Mesothelial cell of epicardium (in vitro differentiated cells): ENCODE results near the gene RPS10. TPM values are rescaled to one million over a fixed set of nuclear protein-coding genes. Genes with fewer than 3 reads are reported as not detected.

ENCODE experiments used
- DNase-seq, 2 experiments: peaks; one replicate each; pipeline ENCODE4 v3.0.0; 2021; ENCODE audit warnings: low spot score in 2 of 2; ENCODE audit not compliant: unreplicated experiment in 2 of 2
- H3K27ac Mint-ChIP-seq: 2 replicates; pipeline ENCODE4 v1.8.0; 2021; ENCODE audit warnings: mixed read lengths
- H3K27me3 Mint-ChIP-seq: 2 replicates; pipeline ENCODE4 v1.8.0; 2021; ENCODE audit warnings: low read depth, mixed read lengths
- H3K36me3 Mint-ChIP-seq: 2 replicates; pipeline ENCODE4 v1.8.0; 2021; ENCODE audit warnings: mixed read lengths
- H3K4me1 Mint-ChIP-seq: 2 replicates; pipeline ENCODE4 v1.8.0; 2021; ENCODE audit warnings: mixed read lengths
- H3K4me3 Mint-ChIP-seq: 2 replicates; pipeline ENCODE4 v1.8.0; 2021; ENCODE audit warnings: mild to moderate bottlenecking, moderate library complexity, mixed read lengths
- H3K9me3 Mint-ChIP-seq: 2 replicates; pipeline ENCODE4 v1.8.0; 2021; ENCODE audit warnings: mixed read lengths
- total RNA-seq: library from RNA; stranded (reverse); gene quantifications from 3 replicates; pipeline ENCODE4 v1.2.1, GENCODE V29; 2021
- TF ChIP-seq, protein P1 (sequence below): fragments of 200-600 bp; sonication (generic); IDR thresholded peaks from one replicate; pipeline ENCODE4 v1.5.0; 2021; ENCODE audit warnings: antibody characterized with exemption; ENCODE audit not compliant: unreplicated experiment

RPS10 gene
- total RNA-seq, 1 donor from 2014 or later, result 1,317 TPM

GRCh38 chr6:34447386-34447785, 21.5 kb upstream of the RPS10 start:
- Mint-ChIP-seq H3K27me3 (no peaks in the 10 kb centered on the region), H3K4me1 (peaks cover 5% of the 10 kb centered on the region), H3K9me3 (peaks cover 5% of the 10 kb centered on the region), H3K27ac (no peak overlapping the region), H3K4me3 (no peak overlapping the region), H3K36me3 (no peaks in the 10 kb centered on the region)
- TF ChIP-seq, protein P1, sequence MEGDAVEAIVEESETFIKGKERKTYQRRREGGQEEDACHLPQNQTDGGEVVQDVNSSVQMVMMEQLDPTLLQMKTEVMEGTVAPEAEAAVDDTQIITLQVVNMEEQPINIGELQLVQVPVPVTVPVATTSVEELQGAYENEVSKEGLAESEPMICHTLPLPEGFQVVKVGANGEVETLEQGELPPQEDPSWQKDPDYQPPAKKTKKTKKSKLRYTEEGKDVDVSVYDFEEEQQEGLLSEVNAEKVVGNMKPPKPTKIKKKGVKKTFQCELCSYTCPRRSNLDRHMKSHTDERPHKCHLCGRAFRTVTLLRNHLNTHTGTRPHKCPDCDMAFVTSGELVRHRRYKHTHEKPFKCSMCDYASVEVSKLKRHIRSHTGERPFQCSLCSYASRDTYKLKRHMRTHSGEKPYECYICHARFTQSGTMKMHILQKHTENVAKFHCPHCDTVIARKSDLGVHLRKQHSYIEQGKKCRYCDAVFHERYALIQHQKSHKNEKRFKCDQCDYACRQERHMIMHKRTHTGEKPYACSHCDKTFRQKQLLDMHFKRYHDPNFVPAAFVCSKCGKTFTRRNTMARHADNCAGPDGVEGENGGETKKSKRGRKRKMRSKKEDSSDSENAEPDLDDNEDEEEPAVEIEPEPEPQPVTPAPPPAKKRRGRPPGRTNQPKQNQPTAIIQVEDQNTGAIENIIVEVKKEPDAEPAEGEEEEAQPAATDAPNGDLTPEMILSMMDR, result no peak
- DNase-seq, result no peak

- TF ChIP-seq, protein P1, result no peak
- Mint-ChIP-seq H3K36me3 (no peaks in the 10 kb centered on the region), H3K27me3 (no peaks in the 10 kb centered on the region), H3K27ac (no peak overlapping the region), H3K9me3 (no peaks in the 10 kb centered on the region), H3K4me3 (no peak overlapping the region), H3K4me1 (peaks cover 5% of the 10 kb centered on the region)
- no peak for DNase-seq
Observed at GRCh38 chr6:34445313-34445860, 19.5 kb upstream of the RPS10 start.

- H3K27ac Mint-ChIP-seq, result no peak overlapping the region
- no peaks in the 10 kb centered on the region for H3K27me3 Mint-ChIP-seq
- H3K4me3 Mint-ChIP-seq, result no peak overlapping the region
- no peaks in the 10 kb centered on the region for H3K4me1 Mint-ChIP-seq
- DNase-seq, result no peak
- no peaks in the 10 kb centered on the region for H3K36me3 Mint-ChIP-seq
- TF ChIP-seq, protein P1, result no peak
- peaks cover 6% of the 10 kb centered on the region for H3K9me3 Mint-ChIP-seq
Observed at GRCh38 chr6:34441526-34441925, 15.7 kb upstream of the RPS10 start.

DNA sequence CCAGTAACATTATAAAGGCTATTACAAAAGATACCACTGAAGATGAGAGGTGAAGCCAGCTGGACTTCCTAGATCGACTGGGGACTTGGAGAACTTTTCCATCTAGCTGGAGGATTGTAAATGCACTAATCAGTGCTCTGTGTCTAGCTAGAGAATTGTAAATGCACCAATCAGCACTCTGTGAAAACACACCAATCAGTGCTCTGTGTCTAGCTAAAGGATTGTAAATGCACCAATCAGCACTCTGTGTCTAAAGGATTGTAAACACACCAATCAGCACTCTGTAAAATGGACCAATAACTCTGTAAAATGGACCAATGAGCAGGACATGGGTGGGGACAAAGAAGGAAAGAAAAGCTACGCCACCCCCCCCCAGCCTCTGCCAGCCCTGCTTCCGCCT, 13.6 kb upstream of the RPS10 start:
- Mint-ChIP-seq H3K4me3 (no peak overlapping the region), H3K9me3 (peaks cover 6% of the 10 kb centered on the region), H3K36me3 (no peaks in the 10 kb centered on the region), H3K27me3 (no peaks in the 10 kb centered on the region), H3K27ac (no peak overlapping the region), H3K4me1 (no peaks in the 10 kb centered on the region)
- no peak for DNase-seq
- TF ChIP-seq, protein P1, result no peak

DNA sequence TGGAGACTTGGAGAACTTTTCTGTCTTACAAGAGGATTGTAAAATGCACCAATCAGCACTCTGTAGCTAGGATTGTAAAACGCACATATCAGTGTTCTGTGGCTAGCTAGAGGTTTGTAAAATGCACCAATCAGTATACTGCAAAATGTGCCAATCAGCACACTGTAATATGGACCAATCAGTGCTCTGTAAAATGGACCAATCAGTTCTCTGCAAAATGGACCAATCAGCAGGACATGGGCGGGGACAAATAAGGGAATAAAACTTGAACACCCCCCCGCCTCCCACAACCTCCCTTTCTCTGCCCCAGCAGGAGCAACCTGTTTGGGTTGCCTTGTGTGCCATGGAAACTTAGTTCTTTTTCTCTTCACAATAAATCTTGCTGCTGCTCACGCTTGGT, 12.8 kb upstream of the RPS10 start:
- H3K36me3 Mint-ChIP-seq, result no peaks in the 10 kb centered on the region
- H3K4me3 Mint-ChIP-seq, result no peak overlapping the region
- no peak overlapping the region for H3K27ac Mint-ChIP-seq
- H3K27me3 Mint-ChIP-seq, result no peaks in the 10 kb centered on the region
- H3K4me1 Mint-ChIP-seq, result no peaks in the 10 kb centered on the region
- DNase-seq, result no peak
- peaks cover 6% of the 10 kb centered on the region for H3K9me3 Mint-ChIP-seq
- TF ChIP-seq, protein P1, result no peak

GRCh38 chr6:34437644-34437970, 11.7 kb upstream of the RPS10 start:
- TF ChIP-seq, protein P1, result no peak
- no peak for DNase-seq
- H3K4me3 Mint-ChIP-seq, result no peak overlapping the region
- H3K9me3 Mint-ChIP-seq, result peaks cover 6% of the 10 kb centered on the region
- H3K27me3 Mint-ChIP-seq, result no peaks in the 10 kb centered on the region
- H3K36me3 Mint-ChIP-seq, result no peaks in the 10 kb centered on the region
- H3K4me1 Mint-ChIP-seq, result no peaks in the 10 kb centered on the region
- H3K27ac Mint-ChIP-seq, result no peak overlapping the region
